Epidermal melanocyte (primary cell): ENCODE measurements around the gene AIRE.
"Not testable (repeated sequence)": the region's sequence is repeated elsewhere in the genome, so short reads cannot be mapped to it uniquely, and the experiment has no call there.

Source experiments
- DNase-seq: peaks from one replicate; pipeline ENCODE4 v3.0.0; 2011; ENCODE audit warnings: low spot score; ENCODE audit not compliant: insufficient read length

The AIRE gene

GRCh38 chr21:44335266-44336059, 49.8 kb downstream of the AIRE start:
- DNase-seq: no peak

- no peak for DNase-seq
Measured at GRCh38 chr21:44337449-44337848, 51.8 kb downstream of the AIRE start.

GRCh38 chr21:44337941-44338895, 52.5 kb downstream of the AIRE start:
- peak; percentile 91 for DNase-seq

GRCh38 chr21:44338971-44339910, 53.6 kb downstream of the AIRE start, which contains the start of gene CFAP410:
Gene CFAP410 (minus strand): TSS chr21:44339390. CDS start chr21:44339194, 196 bp downstream.
- peak; percentile 93 for DNase-seq

- DNase-seq: not testable (repeated sequence)
Measured at GRCh38 chr21:44341726-44342458, 56.2 kb downstream of the AIRE start.

GRCh38 chr21:44342981-44343380, 57.3 kb downstream of the AIRE start:
- not testable (repeated sequence) for DNase-seq

GRCh38 chr21:44344541-44345183, 59.0 kb downstream of the AIRE start:
- DNase-seq: no peak

GRCh38 chr21:44345495-44345894, 59.8 kb downstream of the AIRE start:
- no peak for DNase-seq

GRCh38 chr21:44347911-44348451, 62.3 kb downstream of the AIRE start:
- no peak for DNase-seq
